PC-9 (cell line): Measurements from ENCODE around the gene HEBP2. TPM values are rescaled to one million over a fixed set of nuclear protein-coding genes. Genes with fewer than 3 reads are reported as not detected.

ENCODE experiments used
- BruUV-seq: library from RNA; stranded (reverse); fragments of 400-500 nt; replicated peaks from 2 replicates; lab custom pipeline; 2021; lab: Mats Ljungman, UMichigan
- CTCF ChIA-PET: fragments of 300-600 bp; sonication (Branson Sonifier 250); formaldehyde crosslinking; loops from one replicate; lab custom pipeline; 2022; ENCODE audit warnings: antibody characterized with exemption; lab: Charles Lee
- POLR2A ChIA-PET: fragments of 300-600 bp; sonication (Branson Sonifier 250); formaldehyde crosslinking; loops from one replicate; lab custom pipeline; 2022; ENCODE audit warnings: antibody characterized with exemption; ENCODE audit not compliant: unreplicated experiment; lab: Charles Lee
- DNase-seq, 2 experiments: peaks; one replicate each; pipeline versions ENCODE4 v3.0.0 to v3.0.0-alpha.2; 2015 to 2022; ENCODE audit warnings: mixed read lengths in 1 of 2
- H2AFZ ChIP-seq: fragments of 200-600 bp; sonication (generic); 2 replicates; pipeline ENCODE4 v1.8.1; 2017; ENCODE audit warnings: antibody characterized with exemption
- H3F3A ChIP-seq: fragments of 200-600 bp; sonication (generic); 2 replicates; pipeline ENCODE4 v1.8.1; 2017; ENCODE audit warnings: antibody characterized with exemption, mild to moderate bottlenecking, low read depth; ENCODE audit not compliant: insufficient read depth
- H3K27ac ChIP-seq: fragments of 200-600 bp; sonication (generic); 2 replicates; pipeline ENCODE4 v1.6.1; 2016; ENCODE audit warnings: mixed run types
- H3K27me3 ChIP-seq: fragments of 200-600 bp; sonication (generic); 2 replicates; pipeline ENCODE4 v1.6.1; 2016; ENCODE audit warnings: low read depth, mixed run types; ENCODE audit not compliant: insufficient read depth
- H3K36me3 ChIP-seq: fragments of 200-600 bp; sonication (generic); 2 replicates; pipeline ENCODE4 v1.6.1; 2016; ENCODE audit warnings: low read depth, mixed run types
- H3K4me1 ChIP-seq: fragments of 200-600 bp; sonication (generic); replicated peaks from 2 replicates; pipeline ENCODE4 v1.6.1; 2016; ENCODE audit warnings: mixed run types; ENCODE audit not compliant: insufficient read depth
- H3K4me2 ChIP-seq: fragments of 200-600 bp; sonication (generic); 2 replicates; pipeline ENCODE4 v1.6.1; 2017; ENCODE audit warnings: mixed run types
- H3K4me3 ChIP-seq: fragments of 200-600 bp; sonication (generic); 2 replicates; pipeline ENCODE4 v1.6.1; 2016; ENCODE audit warnings: mixed run types
- H3K79me2 ChIP-seq: fragments of 200-600 bp; sonication (generic); 2 replicates; pipeline ENCODE4 v1.6.1; 2017; ENCODE audit warnings: low read depth, mixed run types
- H3K9me2 ChIP-seq: fragments of 200-600 bp; sonication (generic); 2 replicates; pipeline ENCODE4 v1.8.1; 2017; ENCODE audit warnings: mild to moderate bottlenecking; ENCODE audit not compliant: insufficient read depth
- H3K9me3 ChIP-seq: fragments of 200-600 bp; sonication (generic); 2 replicates; pipeline ENCODE4 v1.8.1; 2016; ENCODE audit warnings: low read depth; ENCODE audit not compliant: insufficient read depth
- H4K20me1 ChIP-seq: fragments of 200-600 bp; sonication (generic); 2 replicates; pipeline ENCODE4 v1.8.1; 2017; ENCODE audit not compliant: insufficient read depth
- EZH2 ChIP-seq: fragments of 200-600 bp; sonication (generic); IDR thresholded peaks from 2 replicates; pipeline ENCODE4 v1.8.0; 2017; ENCODE audit warnings: antibody characterized with exemption, low read depth
- intact Hi-C: fragments of 100-400 bp; cut with micrococcal nuclease; formaldehyde crosslinking; loops from one replicate; pipeline ENCODE4 v1.10.0; 2022; ENCODE audit not compliant: unreplicated experiment
- total RNA-seq: library from RNA; stranded (reverse); gene quantifications from 2 replicates; pipeline ENCODE4 v1.2.3, GENCODE V29; 2021
- TF ChIP-seq, protein P1 (sequence below): fragments of 200-600 bp; sonication (generic); conservative IDR thresholded peaks from 2 replicates; pipeline ENCODE4 v1.6.1; 2017; ENCODE audit warnings: mixed run types, antibody characterized with exemption, mild to moderate bottlenecking, moderate library complexity

The HEBP2 gene
- total RNA-seq, 1 experiment from 2014 or later: 41.0 TPM

DNA sequence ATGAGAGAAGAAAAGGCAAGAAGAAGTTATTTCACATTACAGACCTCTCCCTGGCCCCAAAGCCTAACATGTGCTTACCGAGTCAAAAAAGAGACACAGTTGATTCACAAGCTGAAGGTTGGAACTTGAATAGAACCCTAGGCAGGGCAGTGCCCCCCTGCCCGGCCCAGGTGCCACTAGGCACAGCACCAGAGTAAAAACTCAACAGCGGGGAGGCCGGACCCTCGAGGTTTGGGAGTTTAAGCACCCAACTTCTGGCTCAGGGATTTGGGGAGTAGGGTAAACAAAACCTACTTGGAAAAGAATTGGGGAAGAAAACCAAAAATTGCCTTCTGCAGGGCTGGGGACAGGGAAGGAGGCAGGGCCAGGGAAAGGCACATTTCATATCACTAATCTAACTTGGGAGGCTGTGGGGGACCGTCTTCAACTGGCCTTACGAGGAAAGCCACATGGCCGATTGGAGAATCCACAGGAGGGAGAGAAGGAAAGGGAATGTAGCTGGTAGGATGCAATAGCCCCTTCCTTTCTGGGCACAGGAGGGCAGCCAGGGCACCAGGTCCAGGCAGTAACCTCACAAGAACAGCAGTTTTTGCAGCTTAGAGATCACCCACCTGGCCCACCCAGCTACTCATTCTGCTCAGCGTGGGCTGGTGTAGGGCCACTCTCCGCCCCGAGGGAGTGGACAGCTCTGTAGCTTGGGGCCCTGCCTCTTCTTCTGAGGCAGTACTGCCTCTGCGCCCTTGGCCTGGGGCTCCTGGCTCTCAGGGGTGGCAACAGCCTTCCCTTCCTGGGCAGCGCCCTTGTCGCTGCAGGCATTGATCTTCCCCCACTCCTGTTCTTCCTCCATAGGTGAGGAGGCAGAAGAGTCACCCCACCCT, 1.8 kb upstream of the HEBP2 start:
- DNase-seq: no peak
- H4K20me1 ChIP-seq: no peaks in the 10 kb centered on the region
- peaks cover 27% of the 10 kb centered on the region for H3K4me1 ChIP-seq
- no peak for TF ChIP-seq EZH2
- TF ChIP-seq, protein P1, sequence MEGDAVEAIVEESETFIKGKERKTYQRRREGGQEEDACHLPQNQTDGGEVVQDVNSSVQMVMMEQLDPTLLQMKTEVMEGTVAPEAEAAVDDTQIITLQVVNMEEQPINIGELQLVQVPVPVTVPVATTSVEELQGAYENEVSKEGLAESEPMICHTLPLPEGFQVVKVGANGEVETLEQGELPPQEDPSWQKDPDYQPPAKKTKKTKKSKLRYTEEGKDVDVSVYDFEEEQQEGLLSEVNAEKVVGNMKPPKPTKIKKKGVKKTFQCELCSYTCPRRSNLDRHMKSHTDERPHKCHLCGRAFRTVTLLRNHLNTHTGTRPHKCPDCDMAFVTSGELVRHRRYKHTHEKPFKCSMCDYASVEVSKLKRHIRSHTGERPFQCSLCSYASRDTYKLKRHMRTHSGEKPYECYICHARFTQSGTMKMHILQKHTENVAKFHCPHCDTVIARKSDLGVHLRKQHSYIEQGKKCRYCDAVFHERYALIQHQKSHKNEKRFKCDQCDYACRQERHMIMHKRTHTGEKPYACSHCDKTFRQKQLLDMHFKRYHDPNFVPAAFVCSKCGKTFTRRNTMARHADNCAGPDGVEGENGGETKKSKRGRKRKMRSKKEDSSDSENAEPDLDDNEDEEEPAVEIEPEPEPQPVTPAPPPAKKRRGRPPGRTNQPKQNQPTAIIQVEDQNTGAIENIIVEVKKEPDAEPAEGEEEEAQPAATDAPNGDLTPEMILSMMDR: no peak
- no peak overlapping the region for H3K27ac ChIP-seq
- no peak overlapping the region for H3K4me3 ChIP-seq
- no peak overlapping the region; the same call in 1 of the 2 replicates for H2AFZ ChIP-seq
- no peaks in the 10 kb centered on the region for H3K9me2 ChIP-seq
- H3K79me2 ChIP-seq: peaks cover 26% of the 10 kb centered on the region
- H3K27me3 ChIP-seq: no peaks in the 10 kb centered on the region
- ChIA-PET POLR2A (interaction anchor here (0.6 kb wide), 1 partner anchor 198 kb away, joined by 10 read pairs; no protein-coding TSS in a partner anchor), CTCF (interaction anchor here (0.5 to 0.6 kb wide), 2 partner anchors 30 to 97 kb away, joined by 3 to 6 read pairs; no protein-coding TSS in a partner anchor)
- H3F3A ChIP-seq: no peaks in the 10 kb centered on the region
- no TSS peak for BruUV-seq
- intact Hi-C loops: loop anchor here (5.0 kb wide), 1 partner anchor 240 kb away; the partner anchor contains the start of gene ARFGEF3
- H3K9me3 ChIP-seq: no peaks in the 10 kb centered on the region
- peaks cover 20% of the 10 kb centered on the region for H3K36me3 ChIP-seq
- no peak overlapping the region for H3K4me2 ChIP-seq

DNA sequence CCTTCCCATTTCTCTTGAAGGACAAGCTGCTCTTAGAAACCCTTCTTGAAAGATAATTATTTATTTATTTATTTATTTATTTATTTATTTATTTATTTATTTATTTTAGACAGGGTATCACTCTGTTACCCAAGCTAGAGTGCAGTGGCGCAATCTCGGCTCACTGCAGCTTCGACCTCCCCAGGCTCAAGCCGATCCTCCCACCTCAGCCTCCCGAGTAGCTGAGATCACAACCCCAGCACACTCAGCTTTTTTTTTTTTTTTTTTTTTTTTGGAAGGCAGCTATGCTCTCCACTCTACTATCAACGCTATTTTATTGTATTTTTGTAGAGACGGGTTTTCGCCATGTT, 1.2 kb upstream of the HEBP2 start:
- no peak for DNase-seq
- peak overlapping the region; percentile 92 for H3K4me2 ChIP-seq
- H3K9me3 ChIP-seq: no peaks in the 10 kb centered on the region
- POLR2A ChIA-PET: interaction anchor here (0.6 kb wide), 1 partner anchor 198 kb away, joined by 10 read pairs; no protein-coding TSS in a partner anchor
- no peak overlapping the region for H3K27ac ChIP-seq
- TF ChIP-seq, protein P1: no peak
- no peak for TF ChIP-seq EZH2
- no peaks in the 10 kb centered on the region for H3K9me2 ChIP-seq
- no peaks in the 10 kb centered on the region for H3K27me3 ChIP-seq
- H3K4me1 ChIP-seq: peaks cover 22% of the 10 kb centered on the region
- intact Hi-C loops: loop anchor here (5.0 kb wide), 1 partner anchor 241 kb away; the partner anchor contains the start of gene ARFGEF3
- H3K36me3 ChIP-seq: peaks cover 25% of the 10 kb centered on the region
- no peaks in the 10 kb centered on the region for H4K20me1 ChIP-seq
- H2AFZ ChIP-seq: peak overlapping the region; percentile 88; the same call in 1 of the 2 replicates
- no peak overlapping the region for H3K4me3 ChIP-seq
- H3F3A ChIP-seq: no peaks in the 10 kb centered on the region
- CTCF ChIA-PET: interaction anchor here (0.5 kb wide), 1 partner anchor 30 kb away, joined by 6 read pairs; no protein-coding TSS in a partner anchor
- no TSS peak for BruUV-seq
- H3K79me2 ChIP-seq: peaks cover 26% of the 10 kb centered on the region

DNA sequence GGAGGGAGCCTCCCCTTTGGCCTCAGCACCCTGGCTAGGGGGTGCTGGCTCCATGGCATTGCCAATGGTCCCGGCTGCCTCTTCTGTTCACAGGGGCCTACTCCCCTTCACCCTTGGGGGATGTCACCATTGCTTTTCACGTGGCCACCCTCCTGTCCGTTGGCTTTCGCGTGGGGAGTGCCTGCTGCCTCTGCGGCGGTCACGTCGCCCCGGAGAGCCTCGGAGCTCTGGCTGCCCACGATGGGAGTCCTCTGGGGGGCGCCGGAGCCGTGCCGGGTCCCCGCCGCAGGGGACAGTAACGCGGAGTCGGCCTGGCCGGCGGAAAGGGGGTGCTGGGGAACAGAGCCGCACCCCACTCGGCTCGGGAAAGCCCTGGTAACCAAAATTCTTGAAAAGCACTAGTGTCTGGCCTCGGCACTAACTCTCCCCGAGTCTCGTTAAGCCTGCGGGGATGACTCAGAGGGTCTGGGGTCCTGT, 661 bp upstream of the HEBP2 start:
- H3K36me3 ChIP-seq: peaks cover 30% of the 10 kb centered on the region
- H4K20me1 ChIP-seq: no peaks in the 10 kb centered on the region
- BruUV-seq: TSS peak; percentile 96
- peak overlapping the region; percentile 92 for H3K4me2 ChIP-seq
- H3K79me2 ChIP-seq: peaks cover 26% of the 10 kb centered on the region
- DNase-seq: peak in 1 of 2 experiments; percentile 26
- peak overlapping the region; percentile 85 for H3K4me3 ChIP-seq
- CTCF ChIA-PET: no interaction called here
- no peaks in the 10 kb centered on the region for H3K27me3 ChIP-seq
- no peaks in the 10 kb centered on the region for H3K9me3 ChIP-seq
- peak overlapping the region; percentile 81 for H3K27ac ChIP-seq
- H3F3A ChIP-seq: no peaks in the 10 kb centered on the region
- intact Hi-C loops: loop anchor here (5.0 kb wide), 1 partner anchor 241 kb away; the partner anchor contains the start of gene ARFGEF3
- no peaks in the 10 kb centered on the region for H3K9me2 ChIP-seq
- POLR2A ChIA-PET: no interaction called here
- H3K4me1 ChIP-seq: peaks cover 22% of the 10 kb centered on the region
- TF ChIP-seq EZH2: no peak
- TF ChIP-seq, protein P1: no peak
- peak overlapping the region; percentile 88 for H2AFZ ChIP-seq
